NB4 (cell line): Measurements from ENCODE around the gene SPEN.

Experiments
- MYC ChIP-seq: IDR thresholded peaks from 2 replicates; pipeline ENCODE4 v1.6.1; 2011; ENCODE audit warnings: low read depth, low read length
- POLR2A ChIP-seq: IDR thresholded peaks from 2 replicates; pipeline ENCODE4 v1.6.1; 2011; ENCODE audit warnings: mild to moderate bottlenecking; ENCODE audit not compliant: insufficient read length; ENCODE audit errors: extremely low read depth
- TF ChIP-seq, protein P1 (sequence below): IDR thresholded peaks from one replicate; pipeline ENCODE4 v1.5.1; 2012; ENCODE audit warnings: low read depth, low read length
- TF ChIP-seq, protein P2 (sequence below): IDR thresholded peaks from 2 replicates; pipeline ENCODE4 v1.6.1; 2011; ENCODE audit warnings: low read depth, low read length

DNA sequence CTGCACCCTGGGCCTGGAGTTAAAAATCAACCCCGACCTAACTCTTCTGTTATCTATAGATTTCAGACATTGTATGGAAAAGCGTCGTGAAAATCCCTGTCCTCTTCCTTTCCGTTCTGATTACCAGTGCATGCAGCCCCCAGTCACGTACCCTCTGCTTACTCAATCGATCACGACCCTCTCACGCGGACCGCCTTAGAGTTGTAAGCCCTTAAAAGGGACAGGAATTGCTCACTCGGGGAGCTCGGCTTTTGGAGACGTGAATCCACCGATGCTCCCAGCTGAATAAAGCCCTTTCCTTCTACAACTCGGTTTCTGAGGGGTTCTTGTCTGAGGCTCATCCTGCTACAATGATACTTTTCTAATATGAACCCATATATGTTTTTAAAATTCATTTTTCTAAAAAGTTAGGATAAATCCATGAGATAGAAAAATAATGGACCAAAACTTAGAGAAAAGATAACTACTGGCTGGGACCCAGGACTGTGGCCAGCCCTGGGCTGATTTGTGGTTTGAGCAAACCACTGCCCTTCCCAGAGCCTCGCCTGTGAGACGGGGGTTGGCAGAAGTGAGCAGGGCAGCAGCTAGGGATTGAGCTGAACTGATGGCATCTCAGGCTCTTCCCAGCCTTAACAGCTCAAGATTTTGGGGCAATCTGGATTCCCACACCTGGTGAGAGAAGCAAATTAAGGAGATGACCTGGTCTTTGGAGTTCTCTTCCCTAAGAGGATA, 45.1 kb upstream of the SPEN start:
- TF ChIP-seq, protein P1, sequence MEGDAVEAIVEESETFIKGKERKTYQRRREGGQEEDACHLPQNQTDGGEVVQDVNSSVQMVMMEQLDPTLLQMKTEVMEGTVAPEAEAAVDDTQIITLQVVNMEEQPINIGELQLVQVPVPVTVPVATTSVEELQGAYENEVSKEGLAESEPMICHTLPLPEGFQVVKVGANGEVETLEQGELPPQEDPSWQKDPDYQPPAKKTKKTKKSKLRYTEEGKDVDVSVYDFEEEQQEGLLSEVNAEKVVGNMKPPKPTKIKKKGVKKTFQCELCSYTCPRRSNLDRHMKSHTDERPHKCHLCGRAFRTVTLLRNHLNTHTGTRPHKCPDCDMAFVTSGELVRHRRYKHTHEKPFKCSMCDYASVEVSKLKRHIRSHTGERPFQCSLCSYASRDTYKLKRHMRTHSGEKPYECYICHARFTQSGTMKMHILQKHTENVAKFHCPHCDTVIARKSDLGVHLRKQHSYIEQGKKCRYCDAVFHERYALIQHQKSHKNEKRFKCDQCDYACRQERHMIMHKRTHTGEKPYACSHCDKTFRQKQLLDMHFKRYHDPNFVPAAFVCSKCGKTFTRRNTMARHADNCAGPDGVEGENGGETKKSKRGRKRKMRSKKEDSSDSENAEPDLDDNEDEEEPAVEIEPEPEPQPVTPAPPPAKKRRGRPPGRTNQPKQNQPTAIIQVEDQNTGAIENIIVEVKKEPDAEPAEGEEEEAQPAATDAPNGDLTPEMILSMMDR: no peak
- TF ChIP-seq POLR2A: no peak
- TF ChIP-seq MYC: no peak
- TF ChIP-seq, protein P2, sequence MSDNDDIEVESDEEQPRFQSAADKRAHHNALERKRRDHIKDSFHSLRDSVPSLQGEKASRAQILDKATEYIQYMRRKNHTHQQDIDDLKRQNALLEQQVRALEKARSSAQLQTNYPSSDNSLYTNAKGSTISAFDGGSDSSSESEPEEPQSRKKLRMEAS: no peak
